PC-3 (cell line): ENCODE data around the gene HMGA1. TPM values are rescaled to one million over a fixed set of nuclear protein-coding genes. Genes with fewer than 3 reads are reported as not detected.

Source experiments
- ATAC-seq: fragments of 200-7000 bp; cut with Tn5 transposase; 2 replicates; pipeline ENCODE4 v1.9.1; 2020; ENCODE audit warnings: mild to moderate bottlenecking, moderate library complexity
- BruUV-seq: library from RNA; stranded (reverse); fragments of 400-500 nt; replicated peaks from 2 replicates; lab custom pipeline; 2021; lab: Mats Ljungman, UMichigan
- CTCF ChIA-PET: fragments of 300-600 bp; sonication (Branson Sonifier 250); formaldehyde crosslinking; loops from one replicate; lab custom pipeline; 2022; ENCODE audit warnings: antibody characterized with exemption; lab: Charles Lee
- POLR2A ChIA-PET: fragments of 300-600 bp; sonication (Branson Sonifier 250); formaldehyde crosslinking; loops from one replicate; lab custom pipeline; 2022; ENCODE audit warnings: antibody characterized with exemption; ENCODE audit not compliant: unreplicated experiment; lab: Charles Lee
- DNase-seq: peaks from one replicate; pipeline ENCODE4 v3.0.0-alpha.2; 2015
- H2AFZ ChIP-seq: fragments of 300-600 bp; sonication (generic); 2 replicates; pipeline ENCODE4 v1.6.0; 2016; ENCODE audit warnings: antibody characterized with exemption, low read length
- H3F3A ChIP-seq: fragments of 300-600 bp; sonication (generic); one replicate; pipeline ENCODE4 v1.6.0; 2017; ENCODE audit warnings: antibody characterized with exemption, low read length, control low read depth, mild to moderate bottlenecking; ENCODE audit not compliant: unreplicated experiment
- H3K27ac ChIP-seq: fragments of 300-600 bp; sonication (generic); 2 replicates; pipeline ENCODE4 v1.5.1; 2016; ENCODE audit warnings: mild to moderate bottlenecking, low read length
- H3K27me3 ChIP-seq: fragments of 300-600 bp; sonication (generic); 2 replicates; pipeline ENCODE4 v1.6.1; 2016; ENCODE audit warnings: low read length, mixed read lengths
- H3K36me3 ChIP-seq: fragments of 300-600 bp; sonication (generic); 2 replicates; pipeline ENCODE4 v1.6.1; 2016; ENCODE audit warnings: low read depth, mixed run types, low read length, mixed read lengths
- H3K4me1 ChIP-seq: fragments of 300-600 bp; sonication (generic); 2 replicates; pipeline ENCODE4 v1.5.1; 2016; ENCODE audit warnings: low read length; ENCODE audit not compliant: insufficient read depth
- H3K4me2 ChIP-seq: fragments of 300-600 bp; sonication (generic); 2 replicates; pipeline ENCODE4 v1.6.0; 2016; ENCODE audit warnings: low read length
- H3K4me3 ChIP-seq: fragments of 300-600 bp; sonication (generic); 2 replicates; pipeline ENCODE4 v1.5.1; 2016; ENCODE audit warnings: mild to moderate bottlenecking, low read length, mixed read lengths
- H3K79me2 ChIP-seq: fragments of 300-600 bp; sonication (generic); 2 replicates; pipeline ENCODE4 v1.6.1; 2017; ENCODE audit warnings: low read length, mixed read lengths
- H3K9ac ChIP-seq: fragments of 300-600 bp; sonication (generic); 2 replicates; pipeline ENCODE4 v1.6.0; 2016; ENCODE audit warnings: mild to moderate bottlenecking, low read length
- H3K9me2 ChIP-seq: fragments of 300-600 bp; sonication (generic); replicated peaks from 2 replicates; pipeline ENCODE4 v1.6.1; 2016; ENCODE audit warnings: mixed run types, low read length, mixed read lengths
- H3K9me3 ChIP-seq: fragments of 300-600 bp; sonication (generic); 2 replicates; pipeline ENCODE4 v1.6.1; 2016; ENCODE audit warnings: low read length, mixed read lengths
- H4K20me1 ChIP-seq: fragments of 300-600 bp; sonication (generic); 2 replicates; pipeline ENCODE4 v1.6.1; 2016; ENCODE audit warnings: low read length, mixed read lengths
- CTCF ChIP-seq: fragments of 300-600 bp; sonication (generic); conservative IDR thresholded peaks from 2 replicates; pipeline ENCODE4 v1.5.1; 2017; ENCODE audit warnings: antibody characterized with exemption, low read depth, mild to moderate bottlenecking, low read length
- EZH2 ChIP-seq: fragments of 300-600 bp; sonication (generic); IDR thresholded peaks from one replicate; pipeline ENCODE4 v1.6.1; 2017; ENCODE audit warnings: antibody characterized with exemption, mild to moderate bottlenecking, low read length; ENCODE audit not compliant: unreplicated experiment
- EZH2phosphoT487 ChIP-seq: fragments of 300-600 bp; sonication (generic); IDR thresholded peaks from 2 replicates; pipeline ENCODE4 v1.6.1; 2018; ENCODE audit warnings: mild to moderate bottlenecking, antibody characterized with exemption, low read length, borderline replicate concordance
- intact Hi-C: fragments of 100-400 bp; cut with micrococcal nuclease; formaldehyde crosslinking; loops from 2 replicates; pipeline ENCODE4 v1.9.0; 2023
- total RNA-seq: library from RNA; depleted of rRNA; stranded (reverse); fragments of >200 nt; gene quantifications from 2 replicates; pipeline ENCODE4 v1.2.3, GENCODE V29; 2014

HMGA1 gene
- total RNA-seq, 1 experiment from 2014 or later, result 1,115 TPM

- POLR2A ChIA-PET, result no interaction called here
- BruUV-seq, result no TSS peak
- Histone ChIP-seq H2AFZ (no peak overlapping the region), H3K4me3 (no peak overlapping the region), H3K4me1 (peaks cover 25% of the 10 kb centered on the region), H3K9me2 (no peaks in the 10 kb centered on the region), H3K4me2 (no peak overlapping the region), H3K79me2 (peaks cover 7% of the 10 kb centered on the region), H3K27me3 (no peaks in the 10 kb centered on the region), H4K20me1 (no peaks in the 10 kb centered on the region), H3K9ac (no peak overlapping the region), H3K36me3 (no peaks in the 10 kb centered on the region), H3K9me3 (no peaks in the 10 kb centered on the region), H3F3A (peaks cover 8% of the 10 kb centered on the region), H3K27ac (no peak overlapping the region)
- intact Hi-C loops, result no loop called here
- ATAC-seq (no peak), DNase-seq (no peak)
- no peak for TF ChIP-seq EZH2phosphoT487
- no peak for TF ChIP-seq EZH2
- TF ChIP-seq CTCF, result no peak
- CTCF ChIA-PET, result interaction anchor here (0.9 kb wide), 1 partner anchor 16 kb away, joined by 3 read pairs; the partner anchor contains the start of gene SMIM29
Observed at GRCh38 chr6:34232901-34233300, 3.8 kb upstream of the HMGA1 start.

- DNase-seq (no peak), ATAC-seq (no peak)
- no peaks in the 10 kb centered on the region for H3K9me2 ChIP-seq
- H3K4me3 ChIP-seq, result no peak overlapping the region
- H3F3A ChIP-seq, result peaks cover 14% of the 10 kb centered on the region
- H4K20me1 ChIP-seq, result peaks cover 8% of the 10 kb centered on the region
- peaks cover 6% of the 10 kb centered on the region; the same call in 1 of the 2 replicates for H3K36me3 ChIP-seq
- H3K4me2 ChIP-seq, result no peak overlapping the region
- no TSS peak for BruUV-seq
- peaks cover 17% of the 10 kb centered on the region for H3K79me2 ChIP-seq
- ChIA-PET POLR2A (no interaction called here), CTCF (interaction anchor here (0.6 kb wide), 1 partner anchor 10 kb away, joined by 3 read pairs; no protein-coding TSS in a partner anchor)
- intact Hi-C loops, result no loop called here
- H3K4me1 ChIP-seq, result peaks cover 22% of the 10 kb centered on the region
- TF ChIP-seq EZH2phosphoT487, result no peak
- TF ChIP-seq CTCF, result no peak
- TF ChIP-seq EZH2, result no peak
- no peak overlapping the region for H3K27ac ChIP-seq
- no peaks in the 10 kb centered on the region for H3K9me3 ChIP-seq
- H3K9ac ChIP-seq, result no peak overlapping the region
- no peaks in the 10 kb centered on the region for H3K27me3 ChIP-seq
- H2AFZ ChIP-seq, result no peak overlapping the region
Observed at GRCh38 chr6:34233867-34234266, 2.8 kb upstream of the HMGA1 start.

GRCh38 chr6:34234667-34235306 lies 1.9 kb upstream of the HMGA1 start:
- Histone ChIP-seq H3K27me3 (no peaks in the 10 kb centered on the region), H3F3A (peaks cover 12% of the 10 kb centered on the region), H3K36me3 (peaks cover 14% of the 10 kb centered on the region), H3K9me3 (no peaks in the 10 kb centered on the region), H3K79me2 (peaks cover 26% of the 10 kb centered on the region), H4K20me1 (peaks cover 17% of the 10 kb centered on the region), H3K9ac (no peak overlapping the region), H3K4me3 (no peak overlapping the region), H3K9me2 (no peaks in the 10 kb centered on the region), H3K4me2 (no peak overlapping the region), H3K27ac (no peak overlapping the region), H3K4me1 (peaks cover 26% of the 10 kb centered on the region), H2AFZ (no peak overlapping the region)
- no peak for TF ChIP-seq CTCF
- no peak for TF ChIP-seq EZH2phosphoT487
- no peak for TF ChIP-seq EZH2
- ChIA-PET CTCF (no interaction called here), POLR2A (no interaction called here)
- intact Hi-C loops, result no loop called here
- ATAC-seq (no peak), DNase-seq (no peak)
- BruUV-seq, result no TSS peak
